Fibroblast of skin of right quadriceps (primary cell): ENCODE data around the gene PPARGC1A.

ENCODE experiments used
- DNase-seq: peaks from one replicate; pipeline ENCODE4 v3.0.0-alpha.2; 2013

The PPARGC1A gene

DNA sequence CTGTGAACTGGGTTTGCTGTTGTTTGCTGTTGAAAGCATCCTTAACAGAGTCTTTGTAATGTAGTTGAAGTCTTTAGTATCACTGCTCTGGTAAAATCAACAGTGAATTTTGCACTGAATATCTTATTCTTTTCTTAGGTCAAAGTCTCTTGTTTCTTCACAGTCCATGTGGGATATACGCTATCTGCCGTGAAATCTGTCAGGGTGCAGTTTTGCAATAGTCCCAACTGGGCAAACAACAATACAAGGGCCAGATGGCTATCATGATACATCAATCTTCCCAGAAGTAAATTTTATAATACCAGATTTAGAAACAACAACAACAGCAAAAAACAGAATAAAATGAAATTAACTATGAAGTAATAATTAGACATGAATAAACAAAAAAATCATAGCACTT is 123.5 kb downstream of the PPARGC1A start:
- no peak for DNase-seq

DNA sequence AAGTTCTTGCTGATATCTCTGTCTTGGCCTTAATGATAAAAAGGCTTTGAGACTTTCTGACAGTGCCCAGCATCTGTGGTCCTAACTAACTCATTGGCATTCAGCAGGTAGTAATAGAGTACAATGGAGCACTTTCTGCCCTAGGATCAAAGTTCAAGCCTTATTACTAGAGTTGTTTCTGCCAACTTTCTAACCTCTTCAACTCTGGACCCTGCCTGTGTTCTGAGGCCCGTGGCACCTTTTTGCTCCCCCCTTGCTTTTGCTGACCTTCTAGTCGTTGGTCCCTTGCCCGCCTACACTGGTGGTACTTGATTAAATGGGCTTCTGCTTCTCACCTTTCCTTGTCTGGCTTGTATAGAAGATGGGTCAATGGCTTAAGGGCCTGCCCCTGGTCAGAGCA is 126.3 kb downstream of the PPARGC1A start:
- no peak for DNase-seq

DNA sequence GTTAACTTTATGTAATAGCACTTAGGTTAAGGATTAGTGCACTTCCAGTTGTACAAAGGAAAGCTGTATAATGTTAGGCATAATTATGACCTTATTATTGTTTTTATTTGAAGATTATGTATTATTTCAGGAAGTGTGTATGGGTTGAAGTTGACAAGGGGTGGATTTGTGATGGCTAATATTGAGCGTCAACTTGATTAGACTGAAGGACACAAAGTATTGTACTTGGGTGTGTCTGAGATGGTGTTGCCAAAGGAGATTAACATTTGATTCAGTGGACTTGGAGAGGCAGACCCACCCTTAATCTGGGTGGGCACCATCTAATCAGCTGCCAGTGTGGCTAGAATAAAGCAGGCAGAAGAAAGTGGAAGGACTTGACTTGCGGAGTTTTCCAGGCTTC is 127.3 kb downstream of the PPARGC1A start:
- no peak for DNase-seq

DNA sequence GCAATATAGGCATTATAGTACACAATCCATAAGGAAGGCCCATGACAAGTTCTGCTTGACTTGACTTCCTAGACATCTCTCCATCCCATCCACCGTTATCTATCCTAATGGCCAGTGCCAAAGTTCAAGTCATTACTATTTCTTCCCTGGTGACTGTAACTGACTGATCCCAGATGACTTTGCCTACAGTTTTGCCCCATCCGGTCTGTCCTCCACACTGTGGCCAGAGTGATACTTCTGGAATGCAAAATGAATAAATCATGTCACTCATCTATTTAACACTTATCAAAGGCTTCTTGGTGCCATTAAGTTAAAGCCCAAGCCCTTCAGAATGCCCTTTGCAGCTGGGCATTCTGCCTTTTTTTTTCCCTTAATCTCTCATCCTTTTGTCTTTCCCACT is 130.8 kb downstream of the PPARGC1A start:
- no peak for DNase-seq

DNA sequence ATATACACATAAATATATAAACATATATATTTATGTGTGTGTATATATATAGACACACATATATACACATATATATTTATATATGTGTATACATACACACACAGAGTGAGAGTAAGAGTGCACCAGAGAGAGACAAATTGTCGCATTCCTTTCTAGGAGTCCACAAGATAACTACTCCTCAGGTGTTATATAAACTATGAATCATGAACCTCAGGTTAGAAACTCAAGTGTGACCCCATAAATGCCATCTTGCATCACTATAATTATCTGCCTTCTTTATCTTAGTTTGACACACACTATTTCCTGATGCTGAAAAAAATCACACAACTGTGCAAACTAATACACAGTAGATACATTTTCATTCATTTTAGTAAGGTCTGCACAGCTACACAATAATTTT is 135.2 kb downstream of the PPARGC1A start:
- DNase-seq = no peak

DNA sequence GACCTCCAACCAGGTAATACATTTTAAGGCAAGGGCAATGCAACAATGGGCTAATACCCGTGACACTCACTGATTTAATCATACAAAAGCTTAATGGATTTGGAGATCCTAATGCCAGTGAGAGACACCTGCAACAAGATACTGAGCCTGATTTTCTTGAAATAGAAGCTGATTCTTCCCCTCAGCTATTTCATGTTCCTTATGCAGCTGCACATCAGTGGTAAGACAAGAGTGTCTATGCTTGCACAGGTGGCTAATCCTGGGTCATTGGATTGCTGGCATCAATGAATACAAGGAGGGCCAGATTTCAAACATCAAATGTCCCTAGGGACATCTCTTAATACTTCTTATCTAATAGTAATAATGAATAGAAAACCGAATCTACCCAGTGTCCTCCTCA is 139.7 kb downstream of the PPARGC1A start:
- DNase-seq = no peak

DNA sequence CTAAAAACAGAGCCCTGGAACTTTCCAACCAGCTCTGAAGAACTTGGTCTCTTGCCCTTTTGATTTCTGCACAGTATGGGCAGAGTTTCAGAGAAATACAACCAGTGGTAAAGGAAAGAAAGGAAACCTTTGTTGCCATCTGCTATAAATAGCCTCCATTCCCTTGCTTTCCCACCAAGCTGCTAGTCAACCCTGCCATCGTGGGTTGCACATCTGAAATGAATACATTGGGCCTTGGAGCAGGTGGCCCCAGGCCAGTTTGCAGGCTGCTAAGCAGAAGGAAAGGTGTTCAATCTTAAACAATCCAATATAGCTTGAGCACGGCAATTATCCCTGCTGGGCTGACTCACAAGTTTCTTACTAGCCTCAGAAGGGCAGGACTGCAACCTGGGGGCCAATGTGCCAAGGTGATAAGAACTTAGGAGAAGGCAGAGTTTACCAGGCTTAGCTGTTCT is 142.5 kb downstream of the PPARGC1A start:
- no peak for DNase-seq

DNA sequence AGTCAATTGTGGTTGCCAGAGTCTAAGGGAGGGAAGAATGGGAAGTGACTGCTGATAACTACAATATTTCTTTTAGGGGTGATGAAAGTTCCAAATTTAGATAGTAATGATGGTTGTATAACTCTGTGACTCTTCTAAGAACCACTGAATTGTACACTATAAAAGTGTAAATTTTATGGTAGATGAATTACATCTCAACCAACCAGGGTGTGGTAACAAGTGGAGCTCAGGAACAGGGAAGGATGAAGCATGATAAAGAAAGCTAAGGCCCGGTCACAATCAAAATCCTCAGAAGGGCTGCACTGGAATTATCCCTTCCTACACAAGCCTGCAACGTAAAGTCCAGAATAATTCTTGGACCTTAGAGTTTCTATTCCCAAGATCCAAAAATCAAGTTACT is 143.2 kb downstream of the PPARGC1A start:
- DNase-seq = no peak

DNA sequence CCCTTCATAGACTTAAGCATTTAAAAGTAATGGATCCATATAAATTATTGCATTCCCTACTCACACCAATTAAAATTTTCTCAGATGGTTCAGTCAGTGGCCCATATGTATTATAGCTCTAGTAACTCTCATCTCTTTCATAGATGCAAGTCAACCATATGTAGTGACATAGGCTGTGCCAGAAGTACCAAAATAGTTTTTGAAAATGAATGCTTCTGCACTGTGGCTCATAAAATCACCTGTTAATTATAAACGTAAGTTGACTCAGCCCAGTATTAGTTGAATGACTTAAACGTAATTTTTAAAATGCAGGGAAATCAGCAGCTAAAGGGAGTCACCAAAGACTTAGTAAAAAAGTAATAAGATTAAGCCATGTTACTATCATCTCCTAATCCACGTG is 143.8 kb downstream of the PPARGC1A start:
- DNase-seq = no peak

DNA sequence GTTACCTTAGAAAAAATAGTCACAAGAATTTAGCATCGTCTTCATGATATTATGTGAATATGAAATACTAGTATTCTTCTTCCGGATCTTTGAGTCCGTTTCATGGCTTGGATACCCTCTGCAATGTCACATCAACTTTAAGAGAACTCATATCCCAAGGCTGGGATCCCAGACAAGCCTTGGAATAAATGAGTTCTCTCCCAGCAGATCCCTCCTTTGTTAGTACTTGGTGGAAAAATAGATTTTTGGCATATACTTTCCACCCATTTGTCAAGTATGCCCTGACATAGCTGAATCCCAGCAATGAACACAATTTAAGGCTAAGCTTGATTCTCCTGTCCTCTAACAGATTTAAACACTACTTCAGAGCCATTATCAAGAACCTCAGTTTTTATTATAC is 144.5 kb downstream of the PPARGC1A start:
- DNase-seq = no peak
